ENCODE data around the gene TTLL10. TPM values are rescaled to one million over a fixed set of nuclear protein-coding genes. Genes with fewer than 3 reads are reported as not detected.
"Not testable (repeated sequence)": the region's sequence is repeated elsewhere in the genome, so short reads cannot be mapped to it uniquely, and the experiment has no call there.

TTLL10 gene
- polyA plus RNA-seq, 1 donor, result 0.64 TPM

DNA sequence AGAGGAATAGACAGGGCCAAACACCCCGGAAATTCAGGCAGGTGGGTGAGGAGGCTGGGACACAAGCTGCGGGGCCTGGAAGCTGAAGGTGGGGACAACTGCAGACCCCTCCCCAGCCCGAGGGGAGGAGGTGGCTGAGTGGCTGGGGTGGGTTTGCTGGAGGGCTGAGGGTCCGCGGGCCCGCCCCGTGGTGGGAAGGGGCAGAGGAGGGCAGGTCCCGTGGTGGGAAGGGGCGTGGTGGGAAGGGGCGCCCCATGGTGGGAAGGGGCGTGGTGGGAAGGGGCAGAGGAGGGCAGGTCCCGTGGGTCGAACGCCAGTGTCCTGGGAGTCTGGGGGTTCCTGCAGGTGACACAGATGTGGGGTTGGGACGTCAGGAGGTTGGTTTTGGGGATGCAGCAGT, 24.3 kb upstream of the TTLL10 start:
- no peaks in the 10 kb centered on the region for H3K36me3 ChIP-seq (ENCODE audit: control insufficient read depth, insufficient read depth, low read length)
- H3K4me1 ChIP-seq (ENCODE audit: control insufficient read depth, insufficient read depth, low read length), result peaks cover 30% of the 10 kb centered on the region
- no CpG with 5 or more reads among the region's 15 CpGs for WGBS (ENCODE audit: insufficient coverage, low lambda C conversion rate)
- no peak overlapping the region for H3K4me3 ChIP-seq (ENCODE audit: low read length)
- no peak for DNase-seq
- no peaks in the 10 kb centered on the region for H3K27me3 ChIP-seq (ENCODE audit: control insufficient read depth, insufficient read depth, low read length)
- peaks cover 22% of the 10 kb centered on the region for H3K9me3 ChIP-seq (ENCODE audit: control insufficient read depth, low read depth, low read length)
- H3K27ac ChIP-seq (ENCODE audit: low read length), result peak overlapping the region; percentile 68

DNA sequence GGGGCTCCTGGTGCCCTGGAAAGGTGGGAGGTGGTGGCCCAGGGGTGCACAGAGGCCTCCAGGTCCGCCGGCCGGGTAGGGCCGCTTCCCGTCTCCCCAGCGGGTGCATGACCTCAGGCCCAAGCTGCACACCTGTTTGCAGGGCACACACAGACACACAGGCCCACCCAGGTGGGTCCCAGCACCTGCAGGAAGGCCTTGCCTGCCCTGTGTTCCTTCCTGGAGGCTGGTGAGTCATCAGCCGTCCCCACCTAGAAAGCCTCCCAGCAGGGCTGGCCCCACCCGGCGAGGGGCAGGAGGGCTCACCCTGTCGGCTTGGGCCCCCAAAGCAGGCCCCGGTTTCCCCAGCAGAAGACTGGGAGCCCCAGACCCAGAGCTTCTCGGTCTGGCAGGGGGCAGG, 23.6 kb upstream of the TTLL10 start:
- Histone ChIP-seq H3K27ac (ENCODE audit: low read length) (peak overlapping the region; percentile 68), H3K36me3 (ENCODE audit: control insufficient read depth, insufficient read depth, low read length) (no peaks in the 10 kb centered on the region), H3K4me3 (ENCODE audit: low read length) (no peak overlapping the region), H3K27me3 (ENCODE audit: control insufficient read depth, insufficient read depth, low read length) (no peaks in the 10 kb centered on the region), H3K4me1 (ENCODE audit: control insufficient read depth, insufficient read depth, low read length) (peaks cover 23% of the 10 kb centered on the region), H3K9me3 (ENCODE audit: control insufficient read depth, low read depth, low read length) (peaks cover 22% of the 10 kb centered on the region)
- WGBS (ENCODE audit: insufficient coverage, low lambda C conversion rate), result no CpG with 5 or more reads among the region's 12 CpGs
- peak; percentile 78 to 83 for DNase-seq

DNA sequence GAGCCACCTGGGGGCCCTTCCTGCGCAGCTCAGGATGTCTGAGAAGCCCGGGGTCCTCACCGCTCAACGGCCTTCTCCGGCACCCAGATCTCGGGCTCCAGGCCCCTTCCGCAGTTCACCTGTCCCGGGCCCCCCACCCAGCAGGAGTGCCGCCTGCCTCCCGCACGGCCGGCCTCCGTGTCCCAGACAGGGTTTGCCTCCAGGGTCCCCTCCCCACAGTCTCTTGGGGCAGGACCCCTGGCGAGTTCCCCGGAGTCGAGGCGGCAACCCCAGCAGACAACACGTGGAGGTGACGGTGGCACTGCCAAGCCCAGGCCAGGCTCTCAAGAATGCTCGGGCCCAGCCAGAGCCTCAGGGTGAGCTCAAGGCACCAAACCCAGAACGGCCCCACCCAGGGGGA, 22.4 kb upstream of the TTLL10 start:
- WGBS (ENCODE audit: insufficient coverage, low lambda C conversion rate), result no CpG with 5 or more reads among the region's 21 CpGs
- H3K4me1 ChIP-seq (ENCODE audit: control insufficient read depth, insufficient read depth, low read length), result peaks cover 17% of the 10 kb centered on the region
- H3K27ac ChIP-seq (ENCODE audit: low read length), result no peak overlapping the region
- H3K36me3 ChIP-seq (ENCODE audit: control insufficient read depth, insufficient read depth, low read length), result no peaks in the 10 kb centered on the region
- H3K9me3 ChIP-seq (ENCODE audit: control insufficient read depth, low read depth, low read length), result peaks cover 32% of the 10 kb centered on the region
- H3K4me3 ChIP-seq (ENCODE audit: low read length), result no peak overlapping the region
- DNase-seq, result no peak
- no peaks in the 10 kb centered on the region for H3K27me3 ChIP-seq (ENCODE audit: control insufficient read depth, insufficient read depth, low read length)

DNA sequence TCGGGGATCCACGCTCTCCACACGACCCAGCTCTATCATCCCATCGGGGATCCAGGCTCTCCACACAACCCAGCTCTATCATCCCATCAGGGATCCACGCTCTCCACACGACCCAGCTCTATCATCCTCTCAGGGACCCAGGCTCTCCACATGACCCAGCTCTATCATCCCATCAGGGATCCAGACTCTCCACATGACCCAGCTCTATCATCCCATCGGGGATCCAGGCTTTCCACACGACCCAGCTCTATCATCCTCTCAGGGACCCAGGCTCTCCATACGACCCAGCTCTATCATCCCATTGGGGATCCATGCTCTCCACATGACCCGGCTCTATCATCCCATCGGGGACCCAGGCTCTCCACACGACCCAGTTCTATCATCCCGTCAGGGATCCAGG, 21.2 kb upstream of the TTLL10 start:
- H3K27ac ChIP-seq (ENCODE audit: low read length); H3K4me3 ChIP-seq (ENCODE audit: low read length); H3K36me3 ChIP-seq (ENCODE audit: control insufficient read depth, insufficient read depth, low read length); H3K27me3 ChIP-seq (ENCODE audit: control insufficient read depth, insufficient read depth, low read length); DNase-seq: not testable (repeated sequence)
- Histone ChIP-seq H3K9me3 (ENCODE audit: control insufficient read depth, low read depth, low read length) (peaks cover 32% of the 10 kb centered on the region), H3K4me1 (ENCODE audit: control insufficient read depth, insufficient read depth, low read length) (peaks cover 17% of the 10 kb centered on the region)
- no CpG with 5 or more reads among the region's 13 CpGs for WGBS (ENCODE audit: insufficient coverage, low lambda C conversion rate)

DNA sequence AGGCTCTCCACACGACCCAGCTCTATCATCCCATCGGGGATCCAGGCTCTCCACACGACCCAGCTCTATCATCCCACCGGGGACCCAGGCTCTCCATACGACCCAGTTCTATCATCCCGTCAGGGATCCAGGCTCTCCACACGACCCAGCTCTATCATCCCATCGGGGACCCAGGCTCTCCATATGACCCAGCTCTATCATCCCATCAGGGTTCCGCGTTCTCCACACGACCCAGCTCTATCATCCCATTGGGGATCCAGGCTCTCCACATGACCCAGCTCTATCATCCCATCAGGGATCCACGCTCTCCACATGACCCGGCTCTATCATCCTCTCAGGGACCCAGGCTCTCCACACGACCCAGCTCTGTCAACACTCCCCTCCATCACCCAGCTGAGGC, 20.5 kb upstream of the TTLL10 start:
- not testable (repeated sequence) for H3K4me3 ChIP-seq (ENCODE audit: low read length); H3K27me3 ChIP-seq (ENCODE audit: control insufficient read depth, insufficient read depth, low read length); H3K27ac ChIP-seq (ENCODE audit: low read length); DNase-seq; H3K36me3 ChIP-seq (ENCODE audit: control insufficient read depth, insufficient read depth, low read length)
- H3K9me3 ChIP-seq (ENCODE audit: control insufficient read depth, low read depth, low read length), result peaks cover 29% of the 10 kb centered on the region
- no CpG with 5 or more reads among the region's 14 CpGs for WGBS (ENCODE audit: insufficient coverage, low lambda C conversion rate)
- H3K4me1 ChIP-seq (ENCODE audit: control insufficient read depth, insufficient read depth, low read length), result peaks cover 20% of the 10 kb centered on the region

DNA sequence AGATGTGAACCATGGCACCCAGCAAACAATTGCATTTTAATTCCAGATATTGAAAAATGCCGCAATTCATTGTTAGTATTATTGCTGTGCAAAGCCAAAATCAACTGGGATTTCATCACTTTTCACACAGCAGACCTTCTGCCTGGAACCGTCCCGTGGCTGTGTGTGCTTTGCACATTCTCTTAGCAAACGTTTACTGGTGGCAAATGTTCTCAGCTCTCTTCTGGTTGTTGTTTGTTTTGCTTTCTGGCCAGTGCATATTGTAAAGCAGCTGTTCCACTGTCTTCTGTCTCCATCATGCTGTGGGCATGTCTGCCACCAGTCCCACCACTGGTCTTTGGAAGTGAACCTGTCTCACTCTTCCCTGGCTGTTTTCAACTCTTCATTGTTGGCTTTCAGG, 19.8 kb upstream of the TTLL10 start:
- Histone ChIP-seq H3K4me3 (ENCODE audit: low read length) (no peak overlapping the region), H3K27me3 (ENCODE audit: control insufficient read depth, insufficient read depth, low read length) (no peaks in the 10 kb centered on the region), H3K27ac (ENCODE audit: low read length) (no peak overlapping the region), H3K36me3 (ENCODE audit: control insufficient read depth, insufficient read depth, low read length) (no peaks in the 10 kb centered on the region), H3K9me3 (ENCODE audit: control insufficient read depth, low read depth, low read length) (peaks cover 29% of the 10 kb centered on the region), H3K4me1 (ENCODE audit: control insufficient read depth, insufficient read depth, low read length) (peaks cover 26% of the 10 kb centered on the region)
- no CpG with 5 or more reads among the region's 4 CpGs for WGBS (ENCODE audit: insufficient coverage, low lambda C conversion rate)
- no peak for DNase-seq

DNA sequence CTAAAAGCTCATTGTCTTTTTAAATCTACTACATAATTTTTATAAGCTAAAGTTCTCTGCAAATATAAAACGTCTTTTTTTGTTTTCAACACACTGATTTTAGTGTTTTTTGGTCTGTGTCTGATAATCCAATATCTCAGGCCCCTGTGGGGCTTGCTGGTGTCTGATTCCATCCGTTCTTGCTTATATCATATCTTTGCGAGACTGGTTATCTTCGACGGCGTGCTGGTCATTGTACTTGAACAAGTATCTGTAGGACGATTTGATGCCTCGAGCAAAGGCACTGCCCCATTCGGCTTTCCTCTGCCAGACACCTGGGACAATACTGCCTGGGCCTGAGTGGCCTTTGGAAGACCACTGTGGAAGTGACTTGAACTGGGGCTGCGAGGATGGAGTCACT, 18.4 kb upstream of the TTLL10 start:
- H3K4me3 ChIP-seq (ENCODE audit: low read length), result no peak overlapping the region
- no peaks in the 10 kb centered on the region for H3K36me3 ChIP-seq (ENCODE audit: control insufficient read depth, insufficient read depth, low read length)
- H3K27me3 ChIP-seq (ENCODE audit: control insufficient read depth, insufficient read depth, low read length), result no peaks in the 10 kb centered on the region
- peaks cover 26% of the 10 kb centered on the region for H3K4me1 ChIP-seq (ENCODE audit: control insufficient read depth, insufficient read depth, low read length)
- DNase-seq, result no peak
- H3K27ac ChIP-seq (ENCODE audit: low read length), result no peak overlapping the region
- no CpG with 5 or more reads among the region's 10 CpGs for WGBS (ENCODE audit: insufficient coverage, low lambda C conversion rate)
- peaks cover 29% of the 10 kb centered on the region for H3K9me3 ChIP-seq (ENCODE audit: control insufficient read depth, low read depth, low read length)

DNA sequence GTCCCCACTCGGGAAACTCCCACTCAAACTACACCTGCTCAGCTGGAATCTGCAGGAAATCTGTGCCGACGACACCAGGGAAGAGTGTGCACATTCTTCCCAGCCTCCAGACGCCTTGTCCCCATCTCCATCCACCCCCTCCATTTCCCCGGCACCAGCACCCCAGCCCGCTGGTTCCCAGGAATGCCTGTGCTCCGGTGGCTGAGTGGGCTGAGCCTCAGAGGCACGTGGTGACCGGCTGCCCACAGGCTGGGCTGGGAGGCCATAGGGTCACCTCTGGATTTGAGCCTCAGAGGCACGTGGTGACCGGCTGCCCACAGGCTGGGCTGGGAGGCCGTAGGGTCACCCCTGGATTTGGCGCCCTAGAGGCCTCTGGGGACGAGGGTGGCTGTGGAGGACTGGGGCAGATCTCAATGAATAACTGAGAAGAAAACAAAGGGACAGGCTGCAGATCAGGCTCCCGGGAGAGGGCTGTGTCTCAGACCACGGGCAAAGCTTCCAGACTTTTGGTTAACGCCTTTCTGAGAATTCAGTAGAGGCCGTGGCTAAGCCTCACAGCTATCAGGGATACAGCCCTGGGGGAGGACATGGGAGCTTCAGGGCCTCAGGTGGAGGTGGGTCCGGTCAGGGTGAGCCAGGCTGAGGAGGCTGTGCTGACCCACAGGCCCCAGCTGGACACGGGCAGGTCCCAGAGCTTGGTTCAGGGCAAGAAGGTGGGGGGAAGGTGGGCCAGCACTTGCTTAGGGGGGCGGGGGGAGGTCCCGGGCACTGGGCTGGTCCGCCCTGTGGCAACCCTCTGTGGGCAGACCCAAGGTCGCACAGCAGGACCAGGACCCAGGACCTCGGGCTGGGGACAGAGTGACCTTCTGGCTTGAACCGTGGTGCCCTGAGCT, 17.3 kb upstream of the TTLL10 start:
- Histone ChIP-seq H3K27me3 (ENCODE audit: control insufficient read depth, insufficient read depth, low read length) (no peaks in the 10 kb centered on the region), H3K27ac (ENCODE audit: low read length) (no peak overlapping the region), H3K36me3 (ENCODE audit: control insufficient read depth, insufficient read depth, low read length) (no peaks in the 10 kb centered on the region), H3K4me1 (ENCODE audit: control insufficient read depth, insufficient read depth, low read length) (peaks cover 29% of the 10 kb centered on the region), H3K4me3 (ENCODE audit: low read length) (no peak overlapping the region), H3K9me3 (ENCODE audit: control insufficient read depth, low read depth, low read length) (peaks cover 18% of the 10 kb centered on the region)
- DNase-seq, result no peak
- no CpG with 5 or more reads among the region's 26 CpGs for WGBS (ENCODE audit: insufficient coverage, low lambda C conversion rate)

DNA sequence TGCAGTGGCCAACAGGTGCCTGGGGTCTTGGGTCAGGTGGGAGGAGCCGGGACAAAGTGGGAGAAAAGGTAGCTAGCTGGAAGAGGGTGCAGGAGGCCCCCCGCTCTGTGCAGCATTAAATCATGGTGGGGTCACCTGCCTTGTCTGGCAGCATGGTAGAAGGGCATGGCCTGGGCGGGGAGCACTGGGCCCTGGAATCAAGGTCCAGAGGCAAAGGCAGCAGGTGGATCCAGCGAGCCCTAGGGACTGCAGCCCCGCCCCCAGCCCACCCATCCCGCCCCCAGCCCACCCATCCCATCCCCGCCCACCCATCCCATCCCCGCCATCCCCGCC, 16.7 kb upstream of the TTLL10 start:
- Histone ChIP-seq H3K4me3 (ENCODE audit: low read length) (no peak overlapping the region), H3K36me3 (ENCODE audit: control insufficient read depth, insufficient read depth, low read length) (no peaks in the 10 kb centered on the region), H3K9me3 (ENCODE audit: control insufficient read depth, low read depth, low read length) (peaks cover 15% of the 10 kb centered on the region), H3K4me1 (ENCODE audit: control insufficient read depth, insufficient read depth, low read length) (peaks cover 35% of the 10 kb centered on the region), H3K27ac (ENCODE audit: low read length) (no peak overlapping the region), H3K27me3 (ENCODE audit: control insufficient read depth, insufficient read depth, low read length) (no peaks in the 10 kb centered on the region)
- no peak for DNase-seq
- no CpG with 5 or more reads among the region's 9 CpGs for WGBS (ENCODE audit: insufficient coverage, low lambda C conversion rate)

DNA sequence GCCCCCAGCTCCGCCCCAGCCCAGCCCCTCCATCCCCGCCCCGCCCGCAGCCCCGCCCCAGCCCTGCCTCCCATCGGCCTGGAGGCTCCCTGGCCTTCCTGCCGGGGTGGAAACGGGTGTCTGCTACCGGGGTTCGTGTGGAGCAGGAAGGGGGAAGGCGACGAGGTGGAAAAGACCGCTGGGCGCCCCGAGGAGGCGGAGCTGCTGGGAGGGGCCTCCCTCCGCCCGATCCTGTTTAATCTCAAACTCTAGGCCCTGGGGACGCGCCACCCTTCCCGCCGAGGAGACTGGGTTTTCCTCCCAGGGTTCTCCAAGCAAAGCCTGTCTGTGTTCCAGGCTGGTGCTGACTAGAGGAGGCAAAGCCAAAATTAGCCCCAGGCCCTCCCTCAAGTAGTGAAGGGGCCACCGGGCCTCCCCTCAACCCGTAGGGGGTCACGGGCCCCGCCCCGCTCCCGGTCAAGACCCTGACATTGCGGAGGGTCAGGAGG, 16.2 kb upstream of the TTLL10 start:
- peak; percentile 95 to 97 for DNase-seq
- H3K4me1 ChIP-seq (ENCODE audit: control insufficient read depth, insufficient read depth, low read length), result peaks cover 39% of the 10 kb centered on the region
- H3K27me3 ChIP-seq (ENCODE audit: control insufficient read depth, insufficient read depth, low read length), result no peaks in the 10 kb centered on the region
- no peaks in the 10 kb centered on the region for H3K36me3 ChIP-seq (ENCODE audit: control insufficient read depth, insufficient read depth, low read length)
- H3K27ac ChIP-seq (ENCODE audit: low read length), result peak overlapping the region; percentile 99
- no CpG with 5 or more reads among the region's 29 CpGs for WGBS (ENCODE audit: insufficient coverage, low lambda C conversion rate)
- peak overlapping the region; percentile 63 for H3K4me3 ChIP-seq (ENCODE audit: low read length)
- H3K9me3 ChIP-seq (ENCODE audit: control insufficient read depth, low read depth, low read length), result peaks cover 15% of the 10 kb centered on the region

Measured in large intestine (tissue), 3 donors.